Activated CD8-positive, alpha-beta T cell treated with anti-CD3 and anti-CD28 coated beads for 36 hours (primary cell): ENCODE measurements around the gene SOX5. TPM values are rescaled to one million over a fixed set of nuclear protein-coding genes. Genes with fewer than 3 reads are reported as not detected.

Experiments used
- ATAC-seq: fragments of 200-7000 bp; cut with Tn5 transposase; one replicate; pipeline ENCODE4 v1.10.0; 2021; ENCODE audit warnings: mild to moderate bottlenecking, moderate library complexity
- CTCF ChIA-PET: fragments of 350-600 bp; sonication (Branson Sonifier 250); formaldehyde crosslinking; loops from one replicate; lab custom pipeline; 2021; ENCODE audit warnings: antibody characterized with exemption; lab: Charles Lee
- POLR2A ChIA-PET: fragments of 350-600 bp; sonication (Branson Sonifier 250); formaldehyde crosslinking; loops from one replicate; lab custom pipeline; 2021; ENCODE audit warnings: antibody characterized with exemption; lab: Charles Lee
- DNase-seq: peaks from one replicate; pipeline ENCODE4 v3.0.0-alpha.2; 2020
- H3K27ac Mint-ChIP-seq: one replicate; pipeline ENCODE4 v1.8.0; 2021; ENCODE audit warnings: mild to moderate bottlenecking, mixed read lengths
- H3K27me3 Mint-ChIP-seq: one replicate; pipeline ENCODE4 v1.8.0; 2021; ENCODE audit warnings: mixed read lengths
- H3K36me3 Mint-ChIP-seq: one replicate; pipeline ENCODE4 v1.8.0; 2021; ENCODE audit warnings: low read depth, mixed read lengths
- H3K4me1 Mint-ChIP-seq: one replicate; pipeline ENCODE4 v1.8.0; 2021; ENCODE audit warnings: low read depth, mixed read lengths
- H3K4me3 Mint-ChIP-seq: one replicate; pipeline ENCODE4 v1.8.0; 2021; ENCODE audit warnings: mild to moderate bottlenecking, moderate library complexity, mixed read lengths
- H3K9me3 Mint-ChIP-seq: one replicate; pipeline ENCODE4 v1.8.0; 2021; ENCODE audit warnings: mixed read lengths
- intact Hi-C: fragments of 100-400 bp; cut with micrococcal nuclease; formaldehyde crosslinking; loops from one replicate; pipeline ENCODE4 v1.10.0; 2022
- total RNA-seq, 2 experiments: library from RNA; stranded (reverse); gene quantifications; one replicate each; pipeline ENCODE4 v1.2.3, GENCODE V29; 2021
- TF ChIP-seq, protein P1 (sequence below): fragments of 200-600 bp; IDR thresholded peaks from one replicate; pipeline ENCODE4 v1.8.0; 2022; ENCODE audit warnings: antibody characterized with exemption, mild to moderate bottlenecking

Gene SOX5
- total RNA-seq, 2 experiments from 2014 or later, result not detected

GRCh38 chr12:23536293-23536692 lies 413.2 kb downstream of the SOX5 start:
- no peak overlapping the region for H3K27ac Mint-ChIP-seq
- peaks cover 5% of the 10 kb centered on the region for H3K9me3 Mint-ChIP-seq
- intact Hi-C loops, result no loop called here
- ATAC-seq (no peak), DNase-seq (no peak)
- no peak overlapping the region for H3K4me3 Mint-ChIP-seq
- TF ChIP-seq, protein P1, sequence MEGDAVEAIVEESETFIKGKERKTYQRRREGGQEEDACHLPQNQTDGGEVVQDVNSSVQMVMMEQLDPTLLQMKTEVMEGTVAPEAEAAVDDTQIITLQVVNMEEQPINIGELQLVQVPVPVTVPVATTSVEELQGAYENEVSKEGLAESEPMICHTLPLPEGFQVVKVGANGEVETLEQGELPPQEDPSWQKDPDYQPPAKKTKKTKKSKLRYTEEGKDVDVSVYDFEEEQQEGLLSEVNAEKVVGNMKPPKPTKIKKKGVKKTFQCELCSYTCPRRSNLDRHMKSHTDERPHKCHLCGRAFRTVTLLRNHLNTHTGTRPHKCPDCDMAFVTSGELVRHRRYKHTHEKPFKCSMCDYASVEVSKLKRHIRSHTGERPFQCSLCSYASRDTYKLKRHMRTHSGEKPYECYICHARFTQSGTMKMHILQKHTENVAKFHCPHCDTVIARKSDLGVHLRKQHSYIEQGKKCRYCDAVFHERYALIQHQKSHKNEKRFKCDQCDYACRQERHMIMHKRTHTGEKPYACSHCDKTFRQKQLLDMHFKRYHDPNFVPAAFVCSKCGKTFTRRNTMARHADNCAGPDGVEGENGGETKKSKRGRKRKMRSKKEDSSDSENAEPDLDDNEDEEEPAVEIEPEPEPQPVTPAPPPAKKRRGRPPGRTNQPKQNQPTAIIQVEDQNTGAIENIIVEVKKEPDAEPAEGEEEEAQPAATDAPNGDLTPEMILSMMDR, result no peak
- H3K27me3 Mint-ChIP-seq, result no peaks in the 10 kb centered on the region
- no peaks in the 10 kb centered on the region for H3K4me1 Mint-ChIP-seq
- H3K36me3 Mint-ChIP-seq, result no peaks in the 10 kb centered on the region
- ChIA-PET CTCF (no interaction called here), POLR2A (no interaction called here)

DNA sequence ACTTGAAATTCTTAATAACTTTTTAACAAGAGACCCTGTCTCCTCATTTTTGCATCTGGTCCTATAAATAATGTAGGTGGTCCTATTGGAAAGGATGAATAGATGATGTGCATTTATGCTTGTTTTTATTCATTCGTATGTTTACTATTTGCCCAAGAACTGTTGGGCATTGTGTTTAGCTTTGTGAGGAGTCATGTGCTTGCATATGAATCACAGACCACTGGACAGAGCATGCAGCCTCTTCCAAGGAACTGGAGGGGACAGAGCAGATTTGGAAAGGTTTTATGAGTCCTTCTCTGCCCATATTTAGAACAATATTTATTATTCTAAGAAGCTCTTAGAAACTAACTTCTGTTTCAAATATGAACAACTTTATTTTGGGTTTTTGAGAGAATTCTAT lies 414.0 kb downstream of the SOX5 start:
- Mint-ChIP-seq H3K4me1 (no peaks in the 10 kb centered on the region), H3K27ac (no peak overlapping the region), H3K36me3 (no peaks in the 10 kb centered on the region), H3K27me3 (no peaks in the 10 kb centered on the region), H3K4me3 (no peak overlapping the region), H3K9me3 (peaks cover 4% of the 10 kb centered on the region)
- TF ChIP-seq, protein P1, result no peak
- CTCF ChIA-PET, result interaction anchor here (0.6 kb wide), 1 partner anchor 339 kb away, joined by 3 read pairs; no protein-coding TSS in a partner anchor
- DNase-seq (no peak), ATAC-seq (no peak)
- POLR2A ChIA-PET, result no interaction called here
- intact Hi-C loops, result no loop called here

DNA sequence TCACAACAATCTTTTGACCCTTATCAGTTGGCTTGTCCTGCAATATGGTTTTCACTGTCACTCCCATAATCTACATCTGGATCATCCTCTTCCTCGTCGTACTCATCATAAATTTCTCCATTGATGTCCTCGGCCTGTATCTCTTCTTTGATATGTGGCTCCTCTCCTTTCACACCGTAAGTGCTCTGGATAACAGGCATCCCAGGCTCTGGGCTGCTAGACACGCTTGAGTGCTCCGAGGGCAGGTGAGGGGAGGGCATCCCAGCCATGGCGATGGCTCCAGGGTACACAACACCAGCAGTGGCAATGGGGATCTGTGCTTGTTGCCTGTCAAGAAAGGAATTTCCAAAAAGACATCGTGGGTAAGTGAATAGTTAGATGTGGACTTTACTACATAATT lies 415.3 kb downstream of the SOX5 start:
- ChIA-PET CTCF (no interaction called here), POLR2A (interaction anchor here (0.6 kb wide), 1 partner anchor 259 kb away, joined by 3 read pairs; no protein-coding TSS in a partner anchor)
- TF ChIP-seq, protein P1, result no peak
- ATAC-seq, result no peak
- no peak overlapping the region for H3K27ac Mint-ChIP-seq
- intact Hi-C loops, result no loop called here
- H3K4me1 Mint-ChIP-seq, result no peaks in the 10 kb centered on the region
- peaks cover 4% of the 10 kb centered on the region for H3K9me3 Mint-ChIP-seq
- no peak overlapping the region for H3K4me3 Mint-ChIP-seq
- DNase-seq, result no peak
- H3K36me3 Mint-ChIP-seq, result no peaks in the 10 kb centered on the region
- H3K27me3 Mint-ChIP-seq, result no peaks in the 10 kb centered on the region

GRCh38 chr12:23533699-23534098 lies 415.8 kb downstream of the SOX5 start:
- TF ChIP-seq, protein P1, result no peak
- H3K4me1 Mint-ChIP-seq, result no peaks in the 10 kb centered on the region
- intact Hi-C loops, result no loop called here
- no peak for DNase-seq
- H3K4me3 Mint-ChIP-seq, result no peak overlapping the region
- ChIA-PET CTCF (no interaction called here), POLR2A (interaction anchor here (0.6 kb wide), 1 partner anchor 260 kb away, joined by 3 read pairs; no protein-coding TSS in a partner anchor)
- H3K27ac Mint-ChIP-seq, result no peak overlapping the region
- no peaks in the 10 kb centered on the region for H3K27me3 Mint-ChIP-seq
- no peaks in the 10 kb centered on the region for H3K36me3 Mint-ChIP-seq
- H3K9me3 Mint-ChIP-seq, result peaks cover 4% of the 10 kb centered on the region
- ATAC-seq, result no peak

DNA sequence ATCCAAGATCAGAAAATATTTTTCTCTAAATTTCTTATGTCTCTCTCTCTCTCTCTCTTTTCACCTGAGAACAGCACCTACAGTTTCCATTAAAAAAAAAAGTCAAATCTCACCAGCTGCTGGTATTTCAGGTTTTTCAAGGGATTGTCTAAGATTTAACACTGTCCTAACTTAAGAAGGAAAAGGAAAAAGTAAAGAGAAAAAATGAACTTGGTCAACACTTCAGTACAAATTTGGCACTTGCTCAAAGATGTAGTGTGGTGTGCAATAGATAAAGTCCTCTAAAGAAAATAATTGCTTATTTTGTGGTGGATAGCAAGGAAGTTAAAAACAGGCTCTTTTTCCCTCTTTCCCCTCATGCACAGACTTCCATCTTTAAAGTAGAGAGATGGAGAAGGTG lies 416.2 kb downstream of the SOX5 start:
- ChIA-PET POLR2A (no interaction called here), CTCF (no interaction called here)
- DNase-seq (no peak), ATAC-seq (no peak)
- intact Hi-C loops, result no loop called here
- no peaks in the 10 kb centered on the region for H3K4me1 Mint-ChIP-seq
- no peaks in the 10 kb centered on the region for H3K36me3 Mint-ChIP-seq
- no peak overlapping the region for H3K4me3 Mint-ChIP-seq
- TF ChIP-seq, protein P1, result no peak
- H3K27me3 Mint-ChIP-seq, result no peaks in the 10 kb centered on the region
- H3K27ac Mint-ChIP-seq, result no peak overlapping the region
- peaks cover 2% of the 10 kb centered on the region for H3K9me3 Mint-ChIP-seq
